ENCODE results near the gene SLC33A1.
"Not testable (repeated sequence)": the region's sequence is repeated elsewhere in the genome, so short reads cannot be mapped to it uniquely, and the experiment has no call there.

SLC33A1 gene

GRCh38 chr3:155854141-155854940 lies at the start of gene SLC33A1:
Gene SLC33A1 (minus strand): TSS chr3:155854427. CDS start chr3:155853997, 430 bp downstream.
- DNase-seq, result peak; percentile 99

- no peak for DNase-seq
Measured at GRCh38 chr3:155895379-155895900, 41.2 kb upstream of the SLC33A1 start.

- no peak for DNase-seq
Measured at GRCh38 chr3:155891321-155891720, 37.1 kb upstream of the SLC33A1 start.

- DNase-seq, result peak in 1 of 2 donors; percentile 11
Measured at GRCh38 chr3:155890671-155891190, 36.5 kb upstream of the SLC33A1 start.

- no peak for DNase-seq
Measured at GRCh38 chr3:155889952-155890351, 35.7 kb upstream of the SLC33A1 start.

- DNase-seq, result no peak
Measured at GRCh38 chr3:155889212-155889611, 35.0 kb upstream of the SLC33A1 start.

GRCh38 chr3:155886915-155887314 lies 32.7 kb upstream of the SLC33A1 start:
- no peak for DNase-seq

- not testable (repeated sequence) for DNase-seq
Measured at GRCh38 chr3:155886348-155886747, 32.1 kb upstream of the SLC33A1 start.

GRCh38 chr3:155885292-155885691 lies 31.1 kb upstream of the SLC33A1 start:
- DNase-seq, result no peak

GRCh38 chr3:155884292-155884691 lies 30.1 kb upstream of the SLC33A1 start:
- DNase-seq, result no peak

- no peak for DNase-seq
Measured at GRCh38 chr3:155880286-155880685, 26.1 kb upstream of the SLC33A1 start.

- DNase-seq, result no peak
Measured at GRCh38 chr3:155876503-155876902, 22.3 kb upstream of the SLC33A1 start.

- no peak for DNase-seq
Measured at GRCh38 chr3:155876037-155876436, 21.8 kb upstream of the SLC33A1 start.

GRCh38 chr3:155872904-155873646 lies 18.8 kb upstream of the SLC33A1 start:
- DNase-seq, result no peak

GRCh38 chr3:155871746-155872158 lies 17.5 kb upstream of the SLC33A1 start:
- no peak for DNase-seq

GRCh38 chr3:155870945-155871745 lies 16.9 kb upstream of the SLC33A1 start:
- peak; percentile 35 to 45 for DNase-seq

- peak; percentile 96 to 97 for DNase-seq
Measured at GRCh38 chr3:155870133-155870944, 16.1 kb upstream of the SLC33A1 start, which contains the start of gene GMPS. Gene GMPS (plus strand): TSS chr3:155870650. CDS start chr3:155870871, 221 bp downstream.

- DNase-seq, result no peak
Measured at GRCh38 chr3:155869691-155870090, 15.5 kb upstream of the SLC33A1 start.

GRCh38 chr3:155863072-155863784 lies 9.0 kb upstream of the SLC33A1 start:
- no peak for DNase-seq

GRCh38 chr3:155862290-155862982 lies 8.2 kb upstream of the SLC33A1 start:
- peak; percentile 76 to 87 for DNase-seq
